GM19043 (cell line): ENCODE results near the gene KRT1.
"Not testable (repeated sequence)": the region's sequence is repeated elsewhere in the genome, so short reads cannot be mapped to it uniquely, and the experiment has no call there.

Source experiments
- ATAC-seq: cut with Tn5 transposase; IDR thresholded peaks from one replicate; pipeline ENCODE4 v1.9.1; 2021; ENCODE audit warnings: low read depth; ENCODE audit not compliant: unreplicated experiment

Gene KRT1

GRCh38 chr12:52680363-52680762 is at the start of gene KRT1:
KRT1 (minus strand) TSS chr12:52680407; CDS start chr12:52680348, 59 bp downstream.
- no peak for ATAC-seq

GRCh38 chr12:52729147-52729546 is 48.9 kb upstream of the KRT1 start:
- no peak for ATAC-seq

GRCh38 chr12:52728374-52728773 is 48.2 kb upstream of the KRT1 start:
- ATAC-seq = no peak

GRCh38 chr12:52727037-52727436 is 46.8 kb upstream of the KRT1 start:
- no peak for ATAC-seq

- no peak for ATAC-seq
Observed at GRCh38 chr12:52726451-52726850, 46.2 kb upstream of the KRT1 start.

DNA sequence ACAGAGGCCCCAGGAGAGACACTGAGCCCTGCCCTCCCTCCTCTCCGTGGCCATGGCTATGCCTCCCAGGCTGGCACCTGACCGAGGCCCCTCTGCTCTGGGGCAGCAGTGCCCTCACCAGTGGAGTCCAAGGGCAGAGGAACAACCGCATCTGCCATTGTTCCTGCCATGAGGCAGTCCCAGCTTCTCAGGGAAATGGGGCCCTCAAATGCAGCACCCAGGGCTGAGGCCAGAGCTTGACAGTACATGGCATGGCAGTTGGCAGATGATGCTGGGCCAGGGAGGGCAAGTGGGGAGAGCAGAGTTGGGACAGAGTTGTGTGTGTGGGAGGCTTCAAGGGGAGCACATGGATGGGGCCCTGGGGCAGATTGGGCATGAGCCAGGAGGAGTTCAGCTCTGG is 44.2 kb upstream of the KRT1 start:
- no peak for ATAC-seq

GRCh38 chr12:52722680-52723079 is 42.5 kb upstream of the KRT1 start:
- ATAC-seq = no peak

DNA sequence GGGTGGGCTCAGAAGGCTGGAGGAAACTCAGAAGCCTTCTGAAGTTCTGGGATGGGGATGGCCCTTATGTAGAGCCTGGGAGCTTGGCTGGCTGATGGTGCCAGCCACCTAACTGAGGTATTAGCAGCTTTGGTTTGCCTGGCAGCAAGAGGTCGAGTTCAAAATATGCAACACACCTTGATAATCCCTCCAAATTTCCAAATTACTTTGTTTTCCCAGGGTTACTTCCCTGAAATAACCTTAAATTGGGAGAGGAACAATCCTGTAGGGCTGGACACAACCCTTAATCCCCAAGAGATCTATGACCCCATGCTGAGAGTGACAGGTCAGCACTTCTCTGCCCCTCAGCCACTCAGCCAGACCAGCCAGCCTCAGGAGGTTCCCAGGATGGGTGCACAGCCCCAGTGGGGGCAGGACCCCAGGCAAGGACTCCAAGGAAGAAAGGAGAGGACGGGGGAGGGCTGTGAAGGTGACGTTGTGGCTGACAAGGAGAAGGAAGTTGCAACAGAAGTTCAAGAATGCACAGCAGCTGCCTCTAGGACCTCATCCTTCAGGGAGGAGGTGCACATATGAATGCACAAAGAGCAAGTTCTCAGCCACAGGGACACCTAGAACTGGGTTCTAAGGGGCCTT is 41.7 kb upstream of the KRT1 start:
- ATAC-seq = no peak

DNA sequence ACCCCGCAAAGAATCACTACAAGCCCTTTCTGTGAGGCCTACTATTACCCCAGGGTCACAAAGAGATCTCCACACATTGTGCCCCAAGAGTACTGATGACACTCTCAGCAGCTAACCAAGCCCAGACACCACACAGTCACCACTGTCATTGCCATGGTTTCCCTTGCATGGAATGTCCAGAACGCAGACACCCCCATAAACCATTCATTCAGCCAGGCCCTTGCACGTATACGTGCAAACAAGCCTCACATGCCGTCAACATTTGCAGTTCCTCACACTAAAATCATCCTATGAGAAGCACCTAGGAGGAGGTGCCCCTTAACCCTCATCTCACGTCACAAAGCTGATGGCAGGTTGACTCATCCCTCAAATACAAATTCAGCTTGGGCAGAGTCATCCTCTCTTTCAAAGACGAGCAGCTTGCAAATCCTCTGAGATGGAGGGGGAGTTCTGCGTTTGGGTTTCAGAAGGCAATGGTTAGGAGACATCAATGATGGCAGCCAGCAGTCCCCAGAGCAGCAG is 40.2 kb upstream of the KRT1 start:
- no peak for ATAC-seq

GRCh38 chr12:52716061-52716460 is 35.9 kb upstream of the KRT1 start:
- ATAC-seq = no peak

GRCh38 chr12:52715416-52715815 is 35.2 kb upstream of the KRT1 start:
- ATAC-seq = no peak

DNA sequence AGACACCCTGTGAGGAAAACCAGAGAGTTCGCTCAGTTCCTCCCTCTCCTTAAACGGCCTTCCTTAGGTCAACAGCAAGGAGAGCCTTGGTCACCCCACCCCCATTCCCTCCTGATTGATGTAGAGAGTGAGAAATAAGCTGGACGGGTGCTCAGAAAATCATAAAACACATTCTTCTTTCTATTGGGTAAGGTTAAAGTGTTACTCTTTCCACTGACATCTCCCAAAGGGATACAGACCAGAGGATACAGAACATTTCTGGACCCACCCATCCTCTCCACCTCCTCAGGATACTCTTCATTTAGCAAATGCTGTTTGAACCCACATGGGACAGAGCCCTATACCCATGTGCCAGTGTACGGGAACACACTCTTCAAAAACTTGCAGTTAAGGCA is 34.7 kb upstream of the KRT1 start:
- ATAC-seq = no peak

DNA sequence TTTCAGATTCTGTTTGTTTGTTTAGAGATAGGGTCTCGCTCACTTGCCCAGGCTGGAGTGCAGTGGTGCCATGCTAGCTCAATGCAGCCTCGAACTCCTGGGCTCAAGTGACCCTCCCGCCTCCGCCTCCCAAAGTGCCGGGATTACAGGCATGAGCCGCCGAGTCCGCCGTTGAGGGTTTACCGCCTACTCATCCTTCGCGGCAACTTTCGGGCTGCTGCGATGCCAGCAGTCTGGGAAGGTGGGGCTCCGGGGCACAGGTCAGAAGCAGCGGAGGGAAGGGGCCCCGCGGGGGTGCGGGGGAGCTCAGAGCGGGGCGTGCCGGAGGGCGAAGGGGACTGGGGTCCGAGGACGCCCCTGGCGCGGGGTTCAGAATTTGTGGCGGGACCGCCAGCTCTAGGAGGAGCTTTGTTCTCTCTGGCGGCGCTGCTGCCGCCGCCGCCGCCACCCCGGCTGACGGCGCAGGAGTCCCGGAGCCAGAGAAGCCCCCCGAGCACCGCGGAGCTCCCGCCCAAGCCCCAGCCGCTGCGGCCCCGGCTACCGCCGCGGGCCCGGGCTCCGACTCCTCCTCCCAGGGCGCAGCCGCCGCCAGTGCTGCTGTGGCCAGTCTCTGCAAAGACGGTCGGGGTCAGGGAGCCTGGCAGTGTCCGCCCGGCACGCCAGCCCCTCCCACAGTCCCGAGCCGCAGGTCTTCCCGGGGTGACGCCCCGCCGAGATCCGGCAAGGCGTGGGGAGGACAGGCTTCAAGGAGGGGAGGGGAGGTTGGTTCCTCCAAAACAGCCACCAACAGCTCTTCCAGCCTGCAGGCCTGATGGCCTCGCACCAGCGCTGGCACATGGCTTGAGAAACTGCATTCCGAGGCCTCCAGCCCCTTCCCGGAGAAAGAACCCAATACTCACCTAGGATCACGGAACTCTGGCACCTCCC is 34.0 kb upstream of the KRT1 start:
- ATAC-seq = no peak

DNA sequence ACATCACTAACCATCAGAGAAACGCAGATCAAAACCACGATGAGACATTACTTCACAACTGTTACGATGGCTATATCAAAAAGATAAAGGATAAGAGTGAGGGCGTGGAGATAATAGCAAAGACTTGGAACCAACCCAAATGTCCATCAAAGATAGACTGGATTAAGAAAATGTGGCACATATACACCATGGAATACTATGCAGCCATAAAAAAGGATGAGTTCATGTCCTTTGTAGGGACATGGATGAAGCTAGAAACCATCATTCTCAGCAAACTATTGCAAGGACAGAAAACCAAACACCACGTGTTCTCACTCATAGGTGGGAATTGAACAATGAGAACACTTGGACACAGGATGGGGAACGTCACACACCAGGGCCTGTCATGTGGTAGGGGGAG is 31.9 kb upstream of the KRT1 start:
- ATAC-seq = not testable (repeated sequence)

GRCh38 chr12:52710730-52711129 is 30.5 kb upstream of the KRT1 start:
- no peak for ATAC-seq

GRCh38 chr12:52708010-52708409 is 27.8 kb upstream of the KRT1 start:
- ATAC-seq = no peak

DNA sequence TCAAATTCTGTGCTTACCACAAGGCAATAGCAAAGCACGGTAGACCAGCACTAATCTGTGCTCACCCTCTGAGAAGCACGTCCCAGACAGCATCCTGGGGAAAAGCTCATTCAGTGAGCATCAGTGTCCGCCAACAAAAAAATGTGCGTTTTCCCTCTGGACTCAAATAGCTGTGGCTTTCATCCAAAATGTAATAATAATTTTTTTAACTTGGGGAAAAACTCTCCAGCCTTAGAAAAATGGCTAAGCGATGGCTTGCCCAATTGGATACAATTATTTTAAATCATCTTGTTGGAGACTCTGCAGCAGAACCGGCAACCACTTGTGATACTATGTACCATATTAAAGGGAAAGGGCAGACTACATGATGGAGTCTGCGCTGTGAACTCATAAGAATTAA is 24.3 kb upstream of the KRT1 start:
- no peak for ATAC-seq

- no peak for ATAC-seq
Observed at GRCh38 chr12:52703878-52704277, 23.7 kb upstream of the KRT1 start.

DNA sequence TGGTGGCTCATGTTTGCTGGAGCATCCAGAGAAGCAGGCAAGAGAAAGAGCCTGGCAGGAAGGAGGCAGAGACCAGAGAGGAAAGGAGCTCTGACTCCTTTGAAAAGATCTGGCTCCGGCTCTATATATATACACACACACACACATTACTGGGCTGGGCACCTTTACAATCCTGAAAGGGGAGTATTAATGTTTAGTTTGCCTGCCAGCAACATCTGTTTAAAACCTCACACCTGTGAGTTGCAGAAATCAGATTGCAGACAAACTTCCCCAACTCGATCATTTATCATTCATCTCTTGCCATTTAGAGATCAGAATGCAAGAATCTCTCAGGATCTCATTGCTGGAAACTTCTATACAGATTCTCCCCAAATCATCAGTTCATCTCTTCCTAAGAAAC is 23.2 kb upstream of the KRT1 start, which contains the start of gene KRT77:
TSS of gene KRT77 (minus strand) at position 101 of the 400 bp plus-strand sequence. CDS start at position 11, 90 bp downstream.
- ATAC-seq = no peak

- ATAC-seq = no peak
Observed at GRCh38 chr12:52702338-52702737, 22.1 kb upstream of the KRT1 start.

DNA sequence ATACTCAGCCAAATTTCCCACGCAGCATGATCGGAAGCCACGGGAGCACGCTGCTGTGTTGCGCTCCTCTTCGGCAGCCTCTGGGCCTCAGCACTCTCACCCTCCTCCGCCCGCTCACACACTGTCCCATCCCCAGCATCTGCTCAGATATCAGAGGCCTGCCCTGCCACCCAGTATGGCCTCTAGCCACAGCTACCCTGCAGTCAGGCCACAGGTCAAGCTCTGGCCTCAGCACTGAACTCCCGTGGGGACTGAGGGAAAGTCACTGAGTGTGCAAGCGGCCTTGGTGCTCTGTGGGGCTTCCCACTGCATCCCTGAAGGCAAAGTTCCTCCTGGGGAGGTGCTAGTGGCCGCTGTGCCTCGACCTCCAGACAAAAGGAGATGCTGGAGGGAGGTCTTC is 21.1 kb upstream of the KRT1 start:
- no peak for ATAC-seq

- ATAC-seq = no peak
Observed at GRCh38 chr12:52699960-52700359, 19.8 kb upstream of the KRT1 start.
